Muscle layer of colon (tissue), 2 donors: ENCODE data around the gene S100A3.
"Not testable (repeated sequence)": the region's sequence is repeated elsewhere in the genome, so short reads cannot be mapped to it uniquely, and the experiment has no call there.

Experiments
- H3K27ac ChIP-seq: one replicate; pipeline ENCODE4 v1.7.0; 2013; ENCODE audit warnings: low read depth, mild to moderate bottlenecking, low read length, moderate library complexity
- H3K27me3 ChIP-seq, 2 donors: one replicate each; pipeline ENCODE4 v1.7.0; 2013; ENCODE audit warnings: low read length in 2 of 2, mild to moderate bottlenecking in 2 of 2; ENCODE audit not compliant: insufficient read depth in 2 of 2, control insufficient read depth in 1 of 2
- H3K36me3 ChIP-seq: one replicate; pipeline ENCODE4 v1.7.0; 2013; ENCODE audit warnings: mild to moderate bottlenecking, low read length; ENCODE audit not compliant: insufficient read depth
- H3K4me1 ChIP-seq: one replicate; pipeline ENCODE4 v1.7.0; 2013; ENCODE audit warnings: mild to moderate bottlenecking, low read length; ENCODE audit not compliant: insufficient read depth
- H3K4me3 ChIP-seq, 2 donors: one replicate each; pipeline ENCODE4 v1.7.0; 2013; ENCODE audit warnings: low read length in 2 of 2, low read depth in 1 of 2, mild to moderate bottlenecking in 1 of 2, moderate library complexity in 1 of 2
- H3K9ac ChIP-seq: one replicate; pipeline ENCODE4 v1.7.0; 2013; ENCODE audit warnings: low read length
- H3K9me3 ChIP-seq: one replicate; pipeline ENCODE4 v1.7.0; 2013; ENCODE audit warnings: mild to moderate bottlenecking, low read length
- donor health status: abdominal sarcoma.
- donor health status: Adenocarcinoma of cecum.

S100A3 gene

GRCh38 chr1:153527683-153528040 is 21.4 kb downstream of the S100A3 start:
- Histone ChIP-seq H3K36me3 (no peaks in the 10 kb centered on the region), H3K27me3 (no peaks in the 10 kb centered on the region), H3K4me1 (peaks cover 19% of the 10 kb centered on the region), H3K27ac (no peak overlapping the region), H3K9ac (no peak overlapping the region), H3K9me3 (no peaks in the 10 kb centered on the region), H3K4me3 (no peak overlapping the region)

- H3K27me3 ChIP-seq: no peaks in the 10 kb centered on the region
- peaks cover 14% of the 10 kb centered on the region for H3K4me1 ChIP-seq
- no peaks in the 10 kb centered on the region for H3K9me3 ChIP-seq
- no peak overlapping the region for H3K9ac ChIP-seq
- H3K27ac ChIP-seq: peak overlapping the region; percentile 44
- H3K4me3 ChIP-seq: no peak overlapping the region
- H3K36me3 ChIP-seq: no peaks in the 10 kb centered on the region
Observed at GRCh38 chr1:153527023-153527682, 21.9 kb downstream of the S100A3 start.

- Histone ChIP-seq H3K4me3 (no peak overlapping the region), H3K9me3 (no peaks in the 10 kb centered on the region), H3K9ac (no peak overlapping the region), H3K4me1 (peaks cover 5% of the 10 kb centered on the region), H3K27me3 (no peaks in the 10 kb centered on the region), H3K27ac (no peak overlapping the region), H3K36me3 (no peaks in the 10 kb centered on the region)
Observed at GRCh38 chr1:153526132-153526543, 22.9 kb downstream of the S100A3 start.

- H3K4me3 ChIP-seq: no peak overlapping the region
- no peaks in the 10 kb centered on the region for H3K36me3 ChIP-seq
- peaks cover 5% of the 10 kb centered on the region for H3K4me1 ChIP-seq
- H3K27ac ChIP-seq: no peak overlapping the region
- no peak overlapping the region for H3K9ac ChIP-seq
- no peaks in the 10 kb centered on the region for H3K9me3 ChIP-seq
- H3K27me3 ChIP-seq: no peaks in the 10 kb centered on the region
Observed at GRCh38 chr1:153525088-153525728, 23.9 kb downstream of the S100A3 start.

GRCh38 chr1:153522353-153523048 is 26.6 kb downstream of the S100A3 start:
- not testable (repeated sequence) for H3K27me3 ChIP-seq, H3K27ac ChIP-seq, H3K4me1 ChIP-seq, H3K4me3 ChIP-seq, H3K36me3 ChIP-seq, H3K9ac ChIP-seq, H3K9me3 ChIP-seq

- H3K27ac ChIP-seq, H3K9ac ChIP-seq, H3K27me3 ChIP-seq, H3K4me3 ChIP-seq, H3K36me3 ChIP-seq, H3K4me1 ChIP-seq, H3K9me3 ChIP-seq: not testable (repeated sequence)
Observed at GRCh38 chr1:153521808-153522207, 27.2 kb downstream of the S100A3 start.

GRCh38 chr1:153520818-153521476 is 28.1 kb downstream of the S100A3 start:
- H3K36me3 ChIP-seq: no peaks in the 10 kb centered on the region
- H3K9ac ChIP-seq: no peak overlapping the region
- no peaks in the 10 kb centered on the region for H3K9me3 ChIP-seq
- H3K4me3 ChIP-seq: no peak overlapping the region
- H3K4me1 ChIP-seq: peaks cover under 1% of the 10 kb centered on the region
- no peaks in the 10 kb centered on the region for H3K27me3 ChIP-seq
- no peak overlapping the region for H3K27ac ChIP-seq

GRCh38 chr1:153520137-153520691 is 28.8 kb downstream of the S100A3 start:
- not testable (repeated sequence) for H3K4me3 ChIP-seq

GRCh38 chr1:153519242-153519641 is 29.8 kb downstream of the S100A3 start:
- Histone ChIP-seq H3K4me1 (no peaks in the 10 kb centered on the region), H3K9ac (no peak overlapping the region), H3K36me3 (no peaks in the 10 kb centered on the region), H3K27me3 (no peaks in the 10 kb centered on the region), H3K9me3 (no peaks in the 10 kb centered on the region), H3K4me3 (no peak overlapping the region), H3K27ac (no peak overlapping the region)

More at GRCh38 chr1:153520137-153520691, 28.8 kb downstream of the S100A3 start:
- H3K27ac ChIP-seq, H3K9me3 ChIP-seq, H3K9ac ChIP-seq, H3K4me1 ChIP-seq, H3K36me3 ChIP-seq, H3K27me3 ChIP-seq: not testable (repeated sequence)

GRCh38 chr1:153515504-153516394 is 33.3 kb downstream of the S100A3 start:
- Histone ChIP-seq H3K36me3 (no peaks in the 10 kb centered on the region), H3K9ac (no peak overlapping the region), H3K4me3 (no peak overlapping the region), H3K9me3 (no peaks in the 10 kb centered on the region), H3K27ac (no peak overlapping the region), H3K27me3 (no peaks in the 10 kb centered on the region), H3K4me1 (no peaks in the 10 kb centered on the region)
